ENCODE data around the gene EPB41L4B. TPM values are rescaled to one million over a fixed set of nuclear protein-coding genes. Genes with fewer than 3 reads are reported as not detected.
A peak's percentile ranks its signal among the peaks of the same experiment; 100 is the strongest.
"Not testable (repeated sequence)": the region's sequence is repeated elsewhere in the genome, so short reads cannot be mapped to it uniquely, and the experiment has no call there.

The EPB41L4B gene
- total and polyA plus RNA-seq, 4 donors = 0.63 to 23.0 (median 1.0) TPM

DNA sequence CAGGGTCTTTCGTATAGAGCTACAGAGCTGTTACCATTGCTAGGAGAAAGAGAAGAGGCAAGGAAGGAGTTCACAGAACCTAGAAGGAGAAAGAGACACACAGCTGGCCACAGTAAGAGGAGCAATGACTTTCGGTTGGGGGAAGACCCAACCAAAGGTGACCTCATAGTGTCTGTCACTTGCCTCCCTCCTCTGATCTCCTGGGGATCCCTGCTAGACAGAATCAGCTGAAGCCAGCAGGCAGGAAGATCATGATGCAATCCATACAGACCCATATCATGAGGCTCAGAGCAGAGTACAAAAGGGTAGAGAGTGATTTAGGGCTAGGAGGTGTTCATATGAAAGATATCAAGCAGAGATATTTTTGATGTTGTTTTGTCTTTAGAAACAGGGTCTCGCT, 26.0 kb upstream of the EPB41L4B start:
- H3K27me3 ChIP-seq (ENCODE audit: control insufficient read depth in 1 of 2, insufficient read depth in 2 of 2, low read length in 1 of 2) = no peaks in the 10 kb centered on the region
- no peak overlapping the region for H3K4me3 ChIP-seq (ENCODE audit: low read length in 2 of 2)
- 93% methylated on average over 3 of the region's 3 CpGs for WGBS, 2 donors
- no peak for ATAC-seq (ENCODE audit: low FRiP score)
- H3K9me3 ChIP-seq (ENCODE audit: control insufficient read depth, low read length) = no peaks in the 10 kb centered on the region
- intact Hi-C loops (cut with DNase I) = no loop called here
- no peak overlapping the region for H3K27ac ChIP-seq (ENCODE audit: low read depth in 1 of 2, low read length in 2 of 2)
- no peaks in the 10 kb centered on the region for H3K36me3 ChIP-seq (ENCODE audit: control insufficient read depth in 1 of 2, insufficient read depth in 2 of 2, low read length in 1 of 2)
- DNase-seq = no peak
- H3K4me1 ChIP-seq (ENCODE audit: control insufficient read depth in 1 of 2, insufficient read depth in 2 of 2, low read length in 2 of 2) = no peaks in the 10 kb centered on the region

DNA sequence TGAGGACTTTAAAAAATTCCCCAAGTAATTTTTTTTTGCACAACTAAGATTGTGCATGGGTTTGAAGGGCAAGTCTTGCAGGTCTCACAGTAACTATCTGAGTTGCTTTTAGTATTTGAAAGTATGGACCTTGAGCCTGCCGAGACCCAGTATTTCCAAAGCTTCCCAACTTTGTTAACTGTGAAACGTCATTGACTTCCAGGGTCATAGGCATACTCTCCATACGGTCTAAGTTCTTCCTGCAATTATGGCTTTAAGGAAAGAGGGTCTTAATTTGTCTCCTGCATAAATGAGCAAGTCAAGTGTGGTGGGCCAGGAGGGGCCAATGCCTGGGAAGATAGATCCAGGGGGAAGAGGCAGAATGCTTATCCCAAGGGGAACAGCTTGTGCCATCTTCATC, 24.0 kb upstream of the EPB41L4B start:
- 65 to 95% methylated on average over 3 of the region's 3 CpGs for WGBS, 2 donors

DNA sequence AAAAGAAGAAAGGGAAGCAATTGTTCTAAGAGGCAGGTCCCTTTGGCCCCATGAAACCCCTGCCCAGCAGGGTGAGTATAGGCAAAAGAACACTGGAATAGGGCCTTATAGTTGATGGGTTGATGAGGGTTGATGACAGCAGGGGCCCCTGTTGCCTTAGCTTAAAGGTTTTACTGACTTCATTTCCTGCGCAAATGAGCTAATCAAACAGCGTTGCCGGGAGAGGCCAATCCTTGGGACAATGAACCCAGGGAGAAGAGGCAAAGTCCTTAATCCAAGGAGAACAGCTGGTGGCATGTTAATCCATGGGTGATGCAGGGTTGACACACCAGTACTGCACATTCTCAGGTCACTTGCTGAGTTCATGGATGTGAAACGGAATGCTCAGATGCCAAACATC, 22.0 kb upstream of the EPB41L4B start:
- no peaks in the 10 kb centered on the region for H3K27me3 ChIP-seq (ENCODE audit: control insufficient read depth in 1 of 2, insufficient read depth in 2 of 2, low read length in 1 of 2)
- DNase-seq (no peak), ATAC-seq (ENCODE audit: low FRiP score) (no peak)
- no peaks in the 10 kb centered on the region for H3K4me1 ChIP-seq (ENCODE audit: control insufficient read depth in 1 of 2, insufficient read depth in 2 of 2, low read length in 2 of 2)
- no peaks in the 10 kb centered on the region for H3K36me3 ChIP-seq (ENCODE audit: control insufficient read depth in 1 of 2, insufficient read depth in 2 of 2, low read length in 1 of 2)
- no peak overlapping the region for H3K27ac ChIP-seq (ENCODE audit: low read depth in 1 of 2, low read length in 2 of 2)
- intact Hi-C loops (cut with DNase I) = no loop called here
- 94 to 95% methylated on average over 4 of the region's 4 CpGs for WGBS, 2 donors
- H3K4me3 ChIP-seq (ENCODE audit: low read length in 2 of 2) = no peak overlapping the region
- no peaks in the 10 kb centered on the region for H3K9me3 ChIP-seq (ENCODE audit: control insufficient read depth, low read length)

More for the DNA sequence above, 24.0 kb upstream of the EPB41L4B start:
- Histone ChIP-seq H3K4me3 (ENCODE audit: low read length in 2 of 2) (no peak overlapping the region), H3K9me3 (ENCODE audit: control insufficient read depth, low read length) (no peaks in the 10 kb centered on the region), H3K27ac (ENCODE audit: low read depth in 1 of 2, low read length in 2 of 2) (no peak overlapping the region), H3K4me1 (ENCODE audit: control insufficient read depth in 1 of 2, insufficient read depth in 2 of 2, low read length in 2 of 2) (no peaks in the 10 kb centered on the region), H3K36me3 (ENCODE audit: control insufficient read depth in 1 of 2, insufficient read depth in 2 of 2, low read length in 1 of 2) (no peaks in the 10 kb centered on the region), H3K27me3 (ENCODE audit: control insufficient read depth in 1 of 2, insufficient read depth in 2 of 2, low read length in 1 of 2) (no peaks in the 10 kb centered on the region)
- intact Hi-C loops (cut with DNase I) = no loop called here
- ATAC-seq (ENCODE audit: low FRiP score) = no peak
- DNase-seq = no peak

DNA sequence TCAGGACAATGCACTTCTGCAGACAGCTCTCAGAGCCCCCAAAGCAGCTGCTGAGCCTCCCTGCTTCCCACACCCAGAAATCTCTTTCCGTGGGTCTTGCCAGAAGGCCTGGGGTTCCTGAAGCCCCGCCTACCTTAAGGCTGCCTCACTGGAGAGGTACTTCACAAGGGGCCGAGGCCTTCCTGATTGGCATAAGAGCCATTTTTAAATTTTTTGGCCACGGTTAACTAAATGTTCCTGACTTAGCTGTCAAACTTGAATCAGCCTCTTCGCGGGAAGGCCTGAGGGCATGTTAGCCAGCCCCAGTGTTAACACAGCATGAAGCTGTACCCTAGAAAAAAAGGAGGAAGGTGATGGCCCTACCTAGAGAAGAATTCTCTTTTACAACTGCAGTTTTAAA, 20.7 kb upstream of the EPB41L4B start:
- intact Hi-C loops (cut with DNase I) = no loop called here
- ATAC-seq (ENCODE audit: low FRiP score) (no peak), DNase-seq (no peak)
- Histone ChIP-seq H3K9me3 (ENCODE audit: control insufficient read depth, low read length) (no peaks in the 10 kb centered on the region), H3K4me3 (ENCODE audit: low read length in 2 of 2) (no peak overlapping the region), H3K27me3 (ENCODE audit: control insufficient read depth in 1 of 2, insufficient read depth in 2 of 2, low read length in 1 of 2) (no peaks in the 10 kb centered on the region), H3K36me3 (ENCODE audit: control insufficient read depth in 1 of 2, insufficient read depth in 2 of 2, low read length in 1 of 2) (no peaks in the 10 kb centered on the region), H3K27ac (ENCODE audit: low read depth in 1 of 2, low read length in 2 of 2) (no peak overlapping the region), H3K4me1 (ENCODE audit: control insufficient read depth in 1 of 2, insufficient read depth in 2 of 2, low read length in 2 of 2) (no peaks in the 10 kb centered on the region)
- 52 to 62% methylated on average over 6 of the region's 6 CpGs for WGBS, 2 donors

DNA sequence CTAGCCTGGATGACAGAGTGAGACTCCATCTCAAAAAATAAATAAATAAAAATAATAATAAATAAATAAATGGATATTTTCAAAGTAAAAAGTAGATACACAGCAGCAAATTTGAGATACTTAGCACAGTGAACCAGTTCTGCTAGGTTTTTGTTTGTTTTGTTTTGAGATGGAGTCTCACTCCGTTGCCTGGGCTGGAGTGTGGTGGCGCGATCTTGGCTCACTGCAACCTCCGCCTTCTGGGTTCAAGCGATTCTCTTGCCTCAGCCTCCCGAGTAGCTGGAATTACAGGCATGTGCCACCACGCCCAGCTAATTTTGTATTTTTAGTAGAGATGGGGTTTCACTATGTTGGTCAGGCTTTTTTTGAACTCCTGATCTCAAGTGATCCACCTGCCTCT, 20.1 kb upstream of the EPB41L4B start:
- WGBS, 2 donors = 86 to 97% methylated on average over 7 of the region's 7 CpGs
- intact Hi-C loops (cut with DNase I); ATAC-seq (ENCODE audit: low FRiP score): not testable (repeated sequence)

DNA sequence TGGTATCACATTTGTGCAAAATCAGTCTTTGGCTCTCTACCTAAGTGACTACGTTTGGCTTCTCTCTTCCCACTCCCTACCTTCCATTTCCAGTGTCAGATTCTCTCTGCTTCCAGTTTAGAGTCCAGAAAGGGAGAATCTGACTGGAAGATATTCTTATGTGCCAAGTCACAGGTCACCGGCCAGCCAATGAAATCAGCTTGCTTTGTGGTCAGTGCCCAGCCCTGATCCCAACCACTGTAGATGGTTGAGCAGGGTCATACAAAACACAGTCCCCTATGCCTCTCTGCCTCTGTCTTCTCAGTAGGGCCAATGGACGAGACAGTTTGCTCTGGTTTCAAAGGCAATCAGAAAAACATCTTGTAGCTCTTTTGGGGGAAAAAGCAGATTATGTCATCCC, 15.6 kb upstream of the EPB41L4B start:
- Histone ChIP-seq H3K27ac (ENCODE audit: low read depth in 1 of 2, low read length in 2 of 2) (no peak overlapping the region), H3K36me3 (ENCODE audit: control insufficient read depth in 1 of 2, insufficient read depth in 2 of 2, low read length in 1 of 2) (no peaks in the 10 kb centered on the region), H3K27me3 (ENCODE audit: control insufficient read depth in 1 of 2, insufficient read depth in 2 of 2, low read length in 1 of 2) (no peaks in the 10 kb centered on the region), H3K9me3 (ENCODE audit: control insufficient read depth, low read length) (no peaks in the 10 kb centered on the region), H3K4me1 (ENCODE audit: control insufficient read depth in 1 of 2, insufficient read depth in 2 of 2, low read length in 2 of 2) (no peaks in the 10 kb centered on the region), H3K4me3 (ENCODE audit: low read length in 2 of 2) (no peak overlapping the region)
- ATAC-seq (ENCODE audit: low FRiP score) (no peak), DNase-seq (no peak)
- 89 to 95% methylated on average over 3 of the region's 3 CpGs for WGBS, 2 donors
- intact Hi-C loops (cut with DNase I) = no loop called here

More for the DNA sequence above, 20.1 kb upstream of the EPB41L4B start:
- H3K9me3 ChIP-seq (ENCODE audit: control insufficient read depth, low read length); H3K27ac ChIP-seq (ENCODE audit: low read depth in 1 of 2, low read length in 2 of 2); H3K36me3 ChIP-seq (ENCODE audit: control insufficient read depth in 1 of 2, insufficient read depth in 2 of 2, low read length in 1 of 2); H3K4me1 ChIP-seq (ENCODE audit: control insufficient read depth in 1 of 2, insufficient read depth in 2 of 2, low read length in 2 of 2); DNase-seq; H3K27me3 ChIP-seq (ENCODE audit: control insufficient read depth in 1 of 2, insufficient read depth in 2 of 2, low read length in 1 of 2); H3K4me3 ChIP-seq (ENCODE audit: low read length in 2 of 2): not testable (repeated sequence)

DNA sequence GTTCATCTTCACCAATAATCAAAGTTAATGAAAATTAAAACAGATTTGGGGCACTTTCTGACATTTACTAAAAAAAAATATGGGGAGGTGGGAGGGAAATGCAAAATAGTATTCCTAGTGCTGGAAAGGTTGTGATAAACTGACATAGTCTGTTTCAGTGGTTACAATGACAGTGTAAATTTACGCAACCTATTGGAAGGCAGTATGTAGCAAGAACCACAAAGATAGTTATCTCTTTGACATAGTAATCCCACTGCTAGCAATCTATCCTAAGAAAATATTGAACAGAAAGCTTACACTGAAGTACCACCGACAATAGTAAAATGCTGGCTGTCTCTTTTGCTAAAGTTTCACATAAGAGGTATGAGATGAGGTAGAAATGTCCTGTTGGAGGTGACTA, 15.1 kb upstream of the EPB41L4B start:
- no peaks in the 10 kb centered on the region for H3K36me3 ChIP-seq (ENCODE audit: control insufficient read depth in 1 of 2, insufficient read depth in 2 of 2, low read length in 1 of 2)
- 81 to 93% methylated on average over 2 of the region's 2 CpGs for WGBS, 2 donors
- intact Hi-C loops (cut with DNase I) = no loop called here
- no peak for DNase-seq
- no peak for ATAC-seq (ENCODE audit: low FRiP score)
- H3K27ac ChIP-seq (ENCODE audit: low read depth in 1 of 2, low read length in 2 of 2) = no peak overlapping the region
- H3K4me1 ChIP-seq (ENCODE audit: control insufficient read depth in 1 of 2, insufficient read depth in 2 of 2, low read length in 2 of 2) = no peaks in the 10 kb centered on the region
- no peaks in the 10 kb centered on the region for H3K27me3 ChIP-seq (ENCODE audit: control insufficient read depth in 1 of 2, insufficient read depth in 2 of 2, low read length in 1 of 2)
- H3K9me3 ChIP-seq (ENCODE audit: control insufficient read depth, low read length) = no peaks in the 10 kb centered on the region
- no peak overlapping the region for H3K4me3 ChIP-seq (ENCODE audit: low read length in 2 of 2)

DNA sequence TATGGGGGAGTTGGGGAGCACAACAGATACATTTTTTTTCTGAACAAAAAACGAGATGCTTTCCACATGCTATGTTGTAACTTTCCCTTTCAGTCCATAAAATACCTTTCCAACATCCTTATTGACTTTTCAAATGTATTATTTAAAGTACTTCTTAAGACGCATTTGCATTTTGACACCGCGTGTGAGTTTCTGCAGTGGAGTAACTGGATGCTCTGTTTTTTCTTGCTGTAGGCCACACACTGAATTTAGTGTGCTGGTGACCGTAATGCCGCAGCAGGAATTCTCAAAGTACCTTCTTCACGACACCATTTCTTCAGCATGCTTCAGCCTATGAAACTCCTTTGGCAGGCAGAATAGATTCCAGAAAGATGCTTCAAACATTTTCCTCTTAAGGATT, 14.3 kb upstream of the EPB41L4B start:
- intact Hi-C loops (cut with DNase I) = no loop called here
- Histone ChIP-seq H3K4me3 (ENCODE audit: low read length in 2 of 2) (no peak overlapping the region), H3K4me1 (ENCODE audit: control insufficient read depth in 1 of 2, insufficient read depth in 2 of 2, low read length in 2 of 2) (no peaks in the 10 kb centered on the region), H3K27me3 (ENCODE audit: control insufficient read depth in 1 of 2, insufficient read depth in 2 of 2, low read length in 1 of 2) (no peaks in the 10 kb centered on the region), H3K9me3 (ENCODE audit: control insufficient read depth, low read length) (no peaks in the 10 kb centered on the region), H3K36me3 (ENCODE audit: control insufficient read depth in 1 of 2, insufficient read depth in 2 of 2, low read length in 1 of 2) (no peaks in the 10 kb centered on the region), H3K27ac (ENCODE audit: low read depth in 1 of 2, low read length in 2 of 2) (no peak overlapping the region)
- DNase-seq (no peak), ATAC-seq (ENCODE audit: low FRiP score) (no peak)
- 86 to 87% methylated on average over 7 of the region's 7 CpGs for WGBS, 2 donors

DNA sequence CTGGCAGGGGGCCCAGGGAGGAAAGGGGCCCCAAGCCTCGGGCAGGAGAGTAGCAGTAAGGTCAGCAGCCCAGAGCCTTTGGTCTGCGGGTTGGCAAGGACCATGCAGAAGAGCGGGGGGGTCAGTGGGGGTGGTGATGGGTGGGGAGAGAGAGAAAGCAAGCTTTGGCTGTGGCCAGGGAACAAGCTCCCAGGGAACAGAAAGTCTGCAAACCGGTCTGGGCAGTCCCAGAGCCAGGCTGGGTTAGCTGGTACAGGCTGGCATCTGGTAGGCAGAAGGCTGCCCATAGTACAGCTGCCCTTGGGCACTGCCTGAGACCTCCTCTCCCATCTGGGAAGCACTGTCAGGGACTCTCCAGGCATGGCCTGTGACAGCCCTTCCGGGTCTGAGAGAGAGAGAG, 10.5 kb upstream of the EPB41L4B start:
- Histone ChIP-seq H3K27me3 (ENCODE audit: control insufficient read depth in 1 of 2, insufficient read depth in 2 of 2, low read length in 1 of 2) (no peaks in the 10 kb centered on the region), H3K9me3 (ENCODE audit: control insufficient read depth, low read length) (no peaks in the 10 kb centered on the region), H3K4me3 (ENCODE audit: low read length in 2 of 2) (no peak overlapping the region), H3K36me3 (ENCODE audit: control insufficient read depth in 1 of 2, insufficient read depth in 2 of 2, low read length in 1 of 2) (no peaks in the 10 kb centered on the region), H3K27ac (ENCODE audit: low read depth in 1 of 2, low read length in 2 of 2) (peak overlapping the region in 1 of 2 donors; percentile 10), H3K4me1 (ENCODE audit: control insufficient read depth in 1 of 2, insufficient read depth in 2 of 2, low read length in 2 of 2) (no peaks in the 10 kb centered on the region)
- intact Hi-C loops (cut with DNase I) = no loop called here
- ATAC-seq (ENCODE audit: low FRiP score) (peak; percentile 58), DNase-seq (peak; percentile 65 to 77)
- 6 to 12% methylated on average over 5 of the region's 5 CpGs for WGBS, 2 donors

All from aorta (tissue), 5 donors.